ENCODE results near the gene PLA2G4A. TPM values are rescaled to one million over a fixed set of nuclear protein-coding genes. Genes with fewer than 3 reads are reported as not detected.

The PLA2G4A gene
- total and polyA plus RNA-seq, 2 donors (not counting 1 experiment from before 2014, with no cell fraction given) = 2.8 to 5.8 TPM

DNA sequence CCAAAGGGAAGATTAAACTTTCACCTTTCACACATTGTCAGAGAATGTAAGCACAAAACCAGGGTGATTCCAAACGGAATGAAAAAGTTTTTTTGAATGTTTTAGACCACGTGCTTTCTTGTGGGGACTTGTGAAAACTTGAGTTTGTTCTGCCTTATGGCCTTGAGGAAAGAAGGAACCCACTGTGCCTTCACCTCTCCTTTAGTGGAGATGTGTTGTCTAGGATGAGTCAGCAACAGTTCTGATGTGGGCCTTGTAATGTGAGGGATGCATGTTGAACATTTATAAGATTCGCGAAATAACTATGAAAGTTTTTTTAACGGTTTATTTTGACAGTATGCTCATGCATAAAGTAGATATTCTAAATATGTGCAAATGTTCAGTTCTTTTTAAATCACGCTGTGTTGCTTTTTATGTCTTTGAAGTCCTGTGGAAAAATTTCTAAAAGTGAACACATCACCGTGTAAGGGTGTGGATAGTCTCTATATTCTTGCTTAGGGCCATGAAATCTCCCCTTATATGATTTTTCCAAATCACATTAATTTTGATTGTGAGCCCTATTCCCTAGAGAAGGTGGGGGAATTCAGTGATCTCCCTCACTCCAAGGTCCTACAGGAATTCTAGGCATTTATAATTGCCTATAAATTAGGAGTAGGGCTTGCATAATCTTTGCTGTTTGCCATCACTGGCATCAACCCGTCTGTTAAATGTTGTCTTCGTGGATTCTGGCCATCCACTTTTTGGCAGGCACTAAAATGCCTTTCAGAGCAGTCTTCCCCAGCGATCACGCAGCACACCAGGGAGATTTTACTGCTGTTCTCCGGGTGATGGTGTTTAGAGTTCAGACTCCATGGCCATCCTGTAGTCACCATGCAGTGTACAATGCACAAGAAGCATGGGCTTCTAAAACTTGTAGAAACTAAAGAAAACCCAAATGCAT lies 47.4 kb downstream of the PLA2G4A start:
- TF ChIP-seq EZH2 (IDR thresholded peaks at IDR 0.05; ENCODE audit: low read length, missing control alignments) = no peak
- TF ChIP-seq, protein P1, sequence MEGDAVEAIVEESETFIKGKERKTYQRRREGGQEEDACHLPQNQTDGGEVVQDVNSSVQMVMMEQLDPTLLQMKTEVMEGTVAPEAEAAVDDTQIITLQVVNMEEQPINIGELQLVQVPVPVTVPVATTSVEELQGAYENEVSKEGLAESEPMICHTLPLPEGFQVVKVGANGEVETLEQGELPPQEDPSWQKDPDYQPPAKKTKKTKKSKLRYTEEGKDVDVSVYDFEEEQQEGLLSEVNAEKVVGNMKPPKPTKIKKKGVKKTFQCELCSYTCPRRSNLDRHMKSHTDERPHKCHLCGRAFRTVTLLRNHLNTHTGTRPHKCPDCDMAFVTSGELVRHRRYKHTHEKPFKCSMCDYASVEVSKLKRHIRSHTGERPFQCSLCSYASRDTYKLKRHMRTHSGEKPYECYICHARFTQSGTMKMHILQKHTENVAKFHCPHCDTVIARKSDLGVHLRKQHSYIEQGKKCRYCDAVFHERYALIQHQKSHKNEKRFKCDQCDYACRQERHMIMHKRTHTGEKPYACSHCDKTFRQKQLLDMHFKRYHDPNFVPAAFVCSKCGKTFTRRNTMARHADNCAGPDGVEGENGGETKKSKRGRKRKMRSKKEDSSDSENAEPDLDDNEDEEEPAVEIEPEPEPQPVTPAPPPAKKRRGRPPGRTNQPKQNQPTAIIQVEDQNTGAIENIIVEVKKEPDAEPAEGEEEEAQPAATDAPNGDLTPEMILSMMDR (conservative IDR thresholded peaks at IDR 0.05 in 1 of 2, IDR thresholded peaks at IDR 0.05 in 1 of 2; ENCODE audit: low read depth in 1 of 2, low read length in 2 of 2) = no peak
- no peaks in the 10 kb centered on the region for H4K20me1 ChIP-seq (ENCODE audit: control insufficient read depth, extremely low read depth, insufficient read depth, low read length)
- H3K9me3 ChIP-seq (ENCODE audit: control insufficient read depth, insufficient read depth, low read depth, low read length) = no peaks in the 10 kb centered on the region
- no peaks in the 10 kb centered on the region for H3K36me3 ChIP-seq (ENCODE audit: control insufficient read depth, insufficient read depth, low read length)
- no peaks in the 10 kb centered on the region for H3K4me1 ChIP-seq (ENCODE audit: control insufficient read depth, extremely low read depth, insufficient read depth, low read length)
- no peak overlapping the region for H3K4me3 ChIP-seq (replicated peaks in 1 of 4; ENCODE audit: control extremely low read depth in 1 of 4, insufficient read depth in 1 of 4, low read depth in 3 of 4, low read length in 4 of 4)
- no peaks in the 10 kb centered on the region for H3K27me3 ChIP-seq (ENCODE audit: control insufficient read depth, insufficient read depth, low read length)
- no peak overlapping the region for H3K9ac ChIP-seq (ENCODE audit: insufficient read depth, low read length)
- no peak overlapping the region for H3K4me2 ChIP-seq (ENCODE audit: extremely low read depth, insufficient read depth, low read length)
- DNase-seq (ENCODE audit: low read depth in 2 of 2) = no peak
- H3K27ac ChIP-seq (ENCODE audit: insufficient read depth, low read length) = no peak overlapping the region
- H2AFZ ChIP-seq (ENCODE audit: low read length) = no peak overlapping the region
- H3K79me2 ChIP-seq (ENCODE audit: control insufficient read depth, insufficient read depth, low read length) = no peaks in the 10 kb centered on the region

DNA sequence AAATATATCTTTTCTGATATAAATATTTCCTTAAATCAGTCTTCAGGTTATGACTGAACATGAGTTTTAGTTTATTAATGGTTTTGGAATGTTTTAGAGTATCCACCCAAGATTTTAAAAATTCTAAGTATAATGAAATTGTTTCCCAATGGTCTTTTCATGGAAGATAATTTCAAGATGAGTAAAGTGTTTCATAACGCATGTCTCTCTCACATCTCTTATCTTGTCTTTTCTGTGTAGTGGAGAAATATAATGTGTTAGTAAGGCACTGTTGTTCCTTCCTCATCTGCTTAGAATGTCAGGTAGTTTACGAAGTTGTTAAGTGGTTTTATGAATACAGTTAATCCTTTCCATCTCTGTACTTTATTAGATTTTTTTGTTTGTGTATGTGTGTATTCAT lies 49.6 kb downstream of the PLA2G4A start:
- TF ChIP-seq, protein P1 (conservative IDR thresholded peaks at IDR 0.05 in 1 of 2, IDR thresholded peaks at IDR 0.05 in 1 of 2; ENCODE audit: low read depth in 1 of 2, low read length in 2 of 2) = no peak
- no peak for TF ChIP-seq EZH2 (IDR thresholded peaks at IDR 0.05; ENCODE audit: low read length, missing control alignments)
- Histone ChIP-seq H3K36me3 (ENCODE audit: control insufficient read depth, insufficient read depth, low read length) (no peaks in the 10 kb centered on the region), H3K27me3 (ENCODE audit: control insufficient read depth, insufficient read depth, low read length) (no peaks in the 10 kb centered on the region), H3K4me1 (ENCODE audit: control insufficient read depth, extremely low read depth, insufficient read depth, low read length) (no peaks in the 10 kb centered on the region), H3K9ac (ENCODE audit: insufficient read depth, low read length) (no peak overlapping the region), H3K9me3 (ENCODE audit: control insufficient read depth, insufficient read depth, low read depth, low read length) (no peaks in the 10 kb centered on the region), H3K79me2 (ENCODE audit: control insufficient read depth, insufficient read depth, low read length) (no peaks in the 10 kb centered on the region), H3K4me2 (ENCODE audit: extremely low read depth, insufficient read depth, low read length) (no peak overlapping the region), H2AFZ (ENCODE audit: low read length) (no peak overlapping the region), H3K4me3 (replicated peaks in 1 of 4; ENCODE audit: control extremely low read depth in 1 of 4, insufficient read depth in 1 of 4, low read depth in 3 of 4, low read length in 4 of 4) (no peak overlapping the region), H3K27ac (ENCODE audit: insufficient read depth, low read length) (no peak overlapping the region), H4K20me1 (ENCODE audit: control insufficient read depth, extremely low read depth, insufficient read depth, low read length) (no peaks in the 10 kb centered on the region)
- no peak for DNase-seq (ENCODE audit: low read depth in 2 of 2)

DNA sequence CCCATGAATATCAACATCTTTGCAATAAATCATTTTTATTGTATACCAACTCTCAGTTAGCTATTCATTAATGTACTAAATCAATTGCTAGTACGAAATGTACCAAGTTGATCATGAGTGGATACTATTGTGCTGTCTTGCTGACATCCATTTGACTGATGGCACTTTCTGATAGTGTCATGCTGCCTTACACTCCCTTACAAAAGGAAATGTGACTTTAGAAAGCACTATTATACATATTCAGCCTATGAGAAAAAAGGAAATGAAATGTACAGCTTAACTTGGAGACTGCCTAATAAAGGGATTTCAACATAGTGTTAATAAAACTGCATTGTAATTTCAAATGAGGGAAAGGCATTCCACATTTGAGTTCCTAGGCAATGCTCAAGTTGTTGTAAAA lies 52.2 kb downstream of the PLA2G4A start:
- H2AFZ ChIP-seq (ENCODE audit: low read length) = no peak overlapping the region
- no peak overlapping the region for H3K27ac ChIP-seq (ENCODE audit: insufficient read depth, low read length)
- H3K4me3 ChIP-seq (replicated peaks in 1 of 4; ENCODE audit: control extremely low read depth in 1 of 4, insufficient read depth in 1 of 4, low read depth in 3 of 4, low read length in 4 of 4) = no peak overlapping the region
- no peaks in the 10 kb centered on the region for H3K9me3 ChIP-seq (ENCODE audit: control insufficient read depth, insufficient read depth, low read depth, low read length)
- no peaks in the 10 kb centered on the region for H3K4me1 ChIP-seq (ENCODE audit: control insufficient read depth, extremely low read depth, insufficient read depth, low read length)
- H3K27me3 ChIP-seq (ENCODE audit: control insufficient read depth, insufficient read depth, low read length) = no peaks in the 10 kb centered on the region
- no peak overlapping the region for H3K4me2 ChIP-seq (ENCODE audit: extremely low read depth, insufficient read depth, low read length)
- DNase-seq (ENCODE audit: low read depth in 2 of 2) = no peak
- no peaks in the 10 kb centered on the region for H3K36me3 ChIP-seq (ENCODE audit: control insufficient read depth, insufficient read depth, low read length)
- H3K79me2 ChIP-seq (ENCODE audit: control insufficient read depth, insufficient read depth, low read length) = no peaks in the 10 kb centered on the region
- H3K9ac ChIP-seq (ENCODE audit: insufficient read depth, low read length) = no peak overlapping the region
- no peaks in the 10 kb centered on the region for H4K20me1 ChIP-seq (ENCODE audit: control insufficient read depth, extremely low read depth, insufficient read depth, low read length)
- TF ChIP-seq, protein P1 (conservative IDR thresholded peaks at IDR 0.05 in 1 of 2, IDR thresholded peaks at IDR 0.05 in 1 of 2; ENCODE audit: low read depth in 1 of 2, low read length in 2 of 2) = no peak
- TF ChIP-seq EZH2 (IDR thresholded peaks at IDR 0.05; ENCODE audit: low read length, missing control alignments) = no peak

Data from fibroblast of lung (primary cell).